Ovary (tissue), 9 donors: ENCODE measurements around the gene PGF. TPM values are rescaled to one million over a fixed set of nuclear protein-coding genes. Genes with fewer than 3 reads are reported as not detected.

Experiments
- DNase-seq, 5 donors: peaks; one replicate each; pipeline ENCODE4 v3.0.0-alpha.2; 2019 to 2020
- H3K27ac ChIP-seq, 2 donors: fragments of 200-600 bp; one replicate each; pipeline versions ENCODE4 v1.5.1 to v1.8.0; 2019 to 2022
- H3K27me3 ChIP-seq: fragments of 200-600 bp; one replicate; pipeline ENCODE4 v1.8.0; 2022
- H3K36me3 ChIP-seq: fragments of 200-600 bp; sonication (generic); one replicate; pipeline ENCODE4 v1.5.1; 2019
- H3K4me1 ChIP-seq: one replicate; pipeline ENCODE4 v1.8.1; 2013; ENCODE audit warnings: mild to moderate bottlenecking, moderate library complexity; ENCODE audit not compliant: insufficient read depth
- H3K4me3 ChIP-seq: fragments of 200-600 bp; sonication (generic); one replicate; pipeline ENCODE4 v1.5.1; 2017
- H3K9me3 ChIP-seq, 2 donors: fragments of 200-600 bp in 1 of 2; sonication (generic) in 1 of 2; one replicate each; pipeline versions ENCODE4 v1.5.1 to v1.8.1; 2013 to 2019; ENCODE audit warnings: mild to moderate bottlenecking in 1 of 2, moderate library complexity in 1 of 2
- EP300 ChIP-seq: sonication (generic); formaldehyde crosslinking; IDR thresholded peaks from one replicate; pipeline ENCODE4 v1.6.1; 2017; ENCODE audit warnings: antibody characterized with exemption
- POLR2A ChIP-seq: fragments of 450-650 bp; IDR thresholded peaks from one replicate; pipeline ENCODE4 v1.6.1; 2017; ENCODE audit warnings: antibody characterized with exemption, mild to moderate bottlenecking, moderate library complexity
- WGBS, 3 donors: extraction: QIAGEN DNeasy Blood & Tissue Kit in 1 of 3; methylation state at CpG; one replicate each; pipeline versions ENCODE4 v1.1.5 to v1.1.7; 2013 to 2017; 5-methylcytosine and 5-hydroxymethylcytosine counted together
- intact Hi-C, 4 donors: fragments of 100-400 bp; cut with DNase I; formaldehyde crosslinking; loops; one replicate each; pipeline versions ENCODE4 v1.11.0 to v1.15.1; 2022 to 2023
- polyA plus RNA-seq, 2 donors: library from polyadenylated mRNA; stranded (reverse); fragments of 200-250 nt in 1 of 2; fragments of 350-450 nt in 1 of 2; fragmentation: Illumina TruSeq in 1 of 2; extraction: RNeasy Lipid Tissue Mini Kit (QIAGEN cat#74804) in 1 of 2; gene quantifications; one replicate each; pipeline ENCODE4 v1.2.3, GENCODE V29; 2013 to 2014
- total RNA-seq, 7 donors: library from RNA; depleted of rRNA in 2 of 7; stranded (reverse); fragments of >200 nt in 2 of 7; fragmentation: NEBNext Ultra II Directional in 3 of 7; extraction: Animal tissue kit (Norgen Biotek cat#: 25700) in 3 of 7; gene quantifications; one replicate each; pipeline versions ENCODE4 v1.1.0 to v1.2.4, GENCODE V29; 2016 to 2023
- TF ChIP-seq, protein P1 (sequence below), 3 donors: fragments of 450-650 bp in 2 of 3; fragments of 200-600 bp in 1 of 3; IDR thresholded peaks; one replicate each; pipeline versions ENCODE4 v1.5.1 to v1.8.0; 2016 to 2022; ENCODE audit warnings: antibody characterized with exemption in 3 of 3, mild to moderate bottlenecking in 1 of 3
- donor health status: DM: no; HTN: no; CAD: no; lungs with moderate emphysema.
- donor health status: DM: no; HTN: no; CAD: no.
- donor health status: Bipolar disorder and iron deficiency.
- donor health status: DM: yes; HTN: yes; CAD: no.
- donor health status: DM: no; HTN: no; CAD: no.
- donor health status: DM: yes; HTN: yes; CAD: no.

Gene PGF
- total and polyA plus RNA-seq, 9 donors = 1.8 to 14.0 (median 4.2) TPM; not detected in 1

DNA sequence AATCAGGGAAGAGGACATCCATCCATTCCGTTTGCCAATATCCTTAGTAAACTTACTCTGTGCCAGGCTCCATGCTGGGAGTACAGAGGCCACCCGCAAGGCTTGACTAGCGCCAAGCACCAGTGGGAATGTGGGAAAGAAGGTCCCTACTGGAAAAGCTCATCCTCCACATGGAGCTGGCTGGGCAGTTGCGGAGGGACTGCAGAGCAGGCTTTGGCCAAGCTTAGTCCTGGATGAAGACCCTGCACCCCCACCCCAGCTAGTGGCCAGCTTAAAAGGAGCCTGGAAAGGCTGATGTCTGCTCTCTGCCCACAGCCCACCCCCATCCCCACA is 25.0 kb upstream of the PGF start:
- DNase-seq = no peak
- H3K9me3 ChIP-seq = no peaks in the 10 kb centered on the region
- TF ChIP-seq, protein P1, sequence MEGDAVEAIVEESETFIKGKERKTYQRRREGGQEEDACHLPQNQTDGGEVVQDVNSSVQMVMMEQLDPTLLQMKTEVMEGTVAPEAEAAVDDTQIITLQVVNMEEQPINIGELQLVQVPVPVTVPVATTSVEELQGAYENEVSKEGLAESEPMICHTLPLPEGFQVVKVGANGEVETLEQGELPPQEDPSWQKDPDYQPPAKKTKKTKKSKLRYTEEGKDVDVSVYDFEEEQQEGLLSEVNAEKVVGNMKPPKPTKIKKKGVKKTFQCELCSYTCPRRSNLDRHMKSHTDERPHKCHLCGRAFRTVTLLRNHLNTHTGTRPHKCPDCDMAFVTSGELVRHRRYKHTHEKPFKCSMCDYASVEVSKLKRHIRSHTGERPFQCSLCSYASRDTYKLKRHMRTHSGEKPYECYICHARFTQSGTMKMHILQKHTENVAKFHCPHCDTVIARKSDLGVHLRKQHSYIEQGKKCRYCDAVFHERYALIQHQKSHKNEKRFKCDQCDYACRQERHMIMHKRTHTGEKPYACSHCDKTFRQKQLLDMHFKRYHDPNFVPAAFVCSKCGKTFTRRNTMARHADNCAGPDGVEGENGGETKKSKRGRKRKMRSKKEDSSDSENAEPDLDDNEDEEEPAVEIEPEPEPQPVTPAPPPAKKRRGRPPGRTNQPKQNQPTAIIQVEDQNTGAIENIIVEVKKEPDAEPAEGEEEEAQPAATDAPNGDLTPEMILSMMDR (IDR thresholded peaks at IDR 0.05) = no peak
- TF ChIP-seq EP300 (no peak), POLR2A (no peak)
- peaks cover 4% of the 10 kb centered on the region for H3K4me1 ChIP-seq
- H3K36me3 ChIP-seq = no peaks in the 10 kb centered on the region
- no peak overlapping the region for H3K4me3 ChIP-seq
- intact Hi-C loops = no loop called here
- H3K27ac ChIP-seq = no peak overlapping the region
- WGBS, 3 donors = 89 to 91% (median 89%) methylated on average over 4 of the region's 4 CpGs
- no peaks in the 10 kb centered on the region for H3K27me3 ChIP-seq

DNA sequence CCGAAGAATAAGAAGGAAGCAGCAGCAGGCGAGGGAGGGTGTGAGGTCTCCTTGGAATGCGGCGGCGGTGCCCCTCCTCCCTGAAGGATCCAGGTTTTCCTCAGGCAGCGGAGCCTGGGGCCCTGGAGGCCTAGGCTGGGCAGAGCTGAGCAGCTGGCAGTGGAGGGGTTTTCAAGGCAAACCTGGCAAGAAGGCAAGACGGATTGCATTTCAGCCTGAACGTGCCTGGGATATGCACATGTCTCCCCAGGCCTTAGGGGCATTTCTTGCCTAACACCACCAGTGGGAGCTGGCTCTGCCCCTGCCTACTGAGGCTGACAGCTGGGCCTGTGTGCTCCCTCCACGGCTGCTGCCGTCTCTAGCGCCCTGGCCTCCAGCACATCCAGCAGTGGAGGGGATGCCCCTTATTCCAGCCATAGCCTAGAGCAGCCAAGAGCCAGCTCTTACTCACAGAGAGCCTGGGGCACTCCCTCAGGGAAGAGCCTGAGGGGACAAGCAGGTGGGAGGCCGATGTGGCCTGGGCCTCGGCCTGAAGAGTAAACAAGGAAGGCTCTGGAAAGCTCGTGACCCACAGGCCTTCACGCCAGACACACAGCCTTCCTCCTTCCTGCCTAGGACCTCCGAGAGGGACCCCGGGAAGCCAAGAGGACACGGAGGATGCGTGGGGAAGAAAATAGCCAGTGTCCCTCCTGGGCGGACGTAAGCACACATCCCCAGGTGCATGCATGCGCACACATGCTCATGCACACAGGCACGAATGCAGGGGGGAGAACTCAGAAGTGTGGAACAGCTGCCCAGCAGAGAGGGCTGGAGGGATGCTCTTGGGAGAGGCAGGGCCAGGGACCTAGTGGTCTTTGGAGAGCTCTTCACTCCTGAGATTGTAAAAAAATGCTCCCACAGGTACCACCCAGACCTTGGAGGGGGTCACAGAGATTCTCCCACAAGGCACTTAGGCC is 24.3 kb upstream of the PGF start:
- intact Hi-C loops = no loop called here
- Histone ChIP-seq H3K4me1 (peaks cover 4% of the 10 kb centered on the region), H3K4me3 (no peak overlapping the region), H3K9me3 (no peaks in the 10 kb centered on the region), H3K36me3 (no peaks in the 10 kb centered on the region), H3K27me3 (no peaks in the 10 kb centered on the region), H3K27ac (no peak overlapping the region)
- TF ChIP-seq, protein P1 (IDR thresholded peaks at IDR 0.05) = no peak
- TF ChIP-seq EP300 (no peak), POLR2A (no peak)
- WGBS, 3 donors = 75 to 77% (median 77%) methylated on average over 23 of the region's 23 CpGs
- no peak for DNase-seq

DNA sequence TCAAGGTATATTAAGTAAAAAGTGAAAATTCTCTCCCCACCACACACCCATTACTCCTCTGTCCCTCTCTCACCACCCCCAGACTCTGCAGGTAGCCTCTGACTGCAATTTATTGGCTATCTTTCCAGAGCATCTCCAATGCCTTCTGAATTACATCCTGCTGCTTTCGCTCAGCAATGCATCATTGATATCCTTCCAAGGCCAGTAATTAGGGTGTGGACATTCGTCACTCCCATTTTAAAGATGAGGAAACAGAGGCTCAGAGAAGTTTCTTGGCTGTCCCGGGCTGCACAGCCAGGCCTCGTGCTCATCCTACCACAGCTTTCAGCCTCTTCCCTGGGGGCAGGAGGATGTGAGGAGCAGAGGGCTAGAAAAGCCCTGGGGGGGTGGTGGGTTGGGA is 23.6 kb upstream of the PGF start:
- WGBS, 3 donors = 82 to 85% (median 83%) methylated on average over 4 of the region's 4 CpGs
- no peak for DNase-seq
- Histone ChIP-seq H3K27me3 (no peaks in the 10 kb centered on the region), H3K9me3 (no peaks in the 10 kb centered on the region), H3K4me1 (peaks cover 6% of the 10 kb centered on the region), H3K36me3 (no peaks in the 10 kb centered on the region), H3K4me3 (no peak overlapping the region), H3K27ac (no peak overlapping the region)
- TF ChIP-seq POLR2A (no peak), EP300 (no peak)
- TF ChIP-seq, protein P1 (IDR thresholded peaks at IDR 0.05) = no peak
- intact Hi-C loops = no loop called here

DNA sequence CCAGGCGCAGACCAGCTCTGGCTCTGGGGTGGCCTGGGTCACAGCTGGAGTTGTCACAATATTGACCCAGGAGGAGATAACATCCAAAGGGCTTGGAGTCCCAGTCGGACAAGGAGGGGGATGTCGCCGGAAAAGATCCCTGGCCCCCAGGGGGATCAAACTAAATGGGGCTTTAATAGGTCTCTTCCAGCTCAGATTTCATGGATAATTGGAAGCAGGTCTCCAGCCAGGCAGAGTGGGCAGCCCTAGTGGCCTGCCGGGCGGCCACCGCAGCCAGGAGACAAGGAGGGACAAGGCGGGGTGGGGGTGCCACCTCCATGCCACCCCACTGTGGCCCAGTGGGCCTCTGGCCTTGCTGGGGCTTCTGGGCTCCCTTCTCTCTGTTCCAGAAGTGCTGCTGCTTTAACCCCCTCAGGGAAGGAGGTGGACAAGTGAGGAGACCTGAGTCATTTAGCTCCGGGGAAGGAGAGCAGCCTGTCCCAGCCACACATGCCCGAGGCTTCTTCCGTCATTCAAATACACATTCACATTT is 23.1 kb upstream of the PGF start:
- Histone ChIP-seq H3K27ac (no peak overlapping the region), H3K27me3 (no peaks in the 10 kb centered on the region), H3K4me3 (no peak overlapping the region), H3K36me3 (no peaks in the 10 kb centered on the region), H3K9me3 (no peaks in the 10 kb centered on the region), H3K4me1 (peaks cover 6% of the 10 kb centered on the region)
- TF ChIP-seq POLR2A (no peak), EP300 (no peak)
- TF ChIP-seq, protein P1 (IDR thresholded peaks at IDR 0.05) = no peak
- 74 to 81% (median 81%) methylated on average over 11 of the region's 11 CpGs for WGBS, 3 donors
- intact Hi-C loops = no loop called here
- DNase-seq = no peak
